Measurements from ENCODE around the gene AFAP1. TPM values are rescaled to one million over a fixed set of nuclear protein-coding genes. Genes with fewer than 3 reads are reported as not detected.

AFAP1 gene
- polyA plus RNA-seq, 3 donors, result not detected

DNA sequence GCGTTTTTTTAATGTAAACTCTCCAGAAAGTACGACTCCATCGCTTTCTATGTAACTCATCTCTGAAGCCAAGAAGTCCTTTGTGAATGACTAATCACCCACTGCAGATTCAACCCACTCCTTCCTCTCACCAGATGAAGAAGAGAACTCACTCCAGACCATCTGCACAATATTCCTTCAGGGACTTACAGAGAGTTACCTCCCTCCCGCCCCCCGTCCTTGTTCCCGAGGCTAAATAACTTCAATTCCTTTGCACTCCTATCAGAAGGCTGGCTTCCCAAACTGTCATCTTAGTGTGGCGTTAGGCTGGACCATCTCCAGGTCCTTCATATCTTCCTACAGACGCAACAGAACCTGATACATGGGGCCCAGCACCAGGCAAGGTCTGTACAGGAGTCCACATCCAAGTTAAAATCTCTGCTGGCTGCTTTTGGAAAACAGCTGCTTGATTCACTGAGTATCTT is 82.4 kb downstream of the AFAP1 start:
- Histone ChIP-seq H4K20me1 (ENCODE audit: insufficient read depth, low read length) (no peaks in the 10 kb centered on the region), H3K9ac (ENCODE audit: insufficient read depth, low read length, poor library complexity, severe bottlenecking) (no peak overlapping the region), H3K27ac (ENCODE audit: low read depth in 1 of 2, low read length in 2 of 2) (no peak overlapping the region), H3K4me3 (replicated peaks in 1 of 3; ENCODE audit: low read depth in 2 of 3, low read length in 3 of 3) (no peak overlapping the region), H3K27me3 (ENCODE audit: control insufficient read depth in 2 of 2, insufficient read depth in 2 of 2, low read length in 2 of 2) (no peaks in the 10 kb centered on the region), H3K4me1 (ENCODE audit: control insufficient read depth in 1 of 2, insufficient read depth in 2 of 2, low read length in 2 of 2) (no peaks in the 10 kb centered on the region), H3K4me2 (replicated peaks; ENCODE audit: extremely low read depth, low read length, poor library complexity, severe bottlenecking) (no peak overlapping the region), H2AFZ (ENCODE audit: insufficient read depth, low read depth, low read length, poor library complexity, severe bottlenecking) (no peak overlapping the region), H3K79me2 (ENCODE audit: insufficient read depth, low read length) (no peaks in the 10 kb centered on the region), H3K9me3 (replicated peaks in 1 of 2; ENCODE audit: control insufficient read depth in 1 of 2, insufficient read depth in 1 of 2, low read length in 2 of 2) (no peaks in the 10 kb centered on the region), H3K36me3 (replicated peaks in 1 of 2; ENCODE audit: control insufficient read depth in 1 of 2, insufficient read depth in 2 of 2, low read length in 2 of 2) (no peaks in the 10 kb centered on the region)
- peaks cover 5 to 10% (median 9%) of the 10 kb centered on the region in 3 donors for H3K27me3 Mint-ChIP-seq (ENCODE audit: low read depth in 3 of 3)
- H3K27ac Mint-ChIP-seq, result peak overlapping the region in 1 of 7 donors; percentile 70
- DNase-seq, result no peak
- no peaks in the 10 kb centered on the region for H3K4me1 Mint-ChIP-seq
- peaks cover 0 to 10% of the 10 kb centered on the region in 2 donors for H3K36me3 Mint-ChIP-seq
- intact Hi-C loops (cut with micrococcal nuclease), result no loop called here
- TF ChIP-seq, protein P1, sequence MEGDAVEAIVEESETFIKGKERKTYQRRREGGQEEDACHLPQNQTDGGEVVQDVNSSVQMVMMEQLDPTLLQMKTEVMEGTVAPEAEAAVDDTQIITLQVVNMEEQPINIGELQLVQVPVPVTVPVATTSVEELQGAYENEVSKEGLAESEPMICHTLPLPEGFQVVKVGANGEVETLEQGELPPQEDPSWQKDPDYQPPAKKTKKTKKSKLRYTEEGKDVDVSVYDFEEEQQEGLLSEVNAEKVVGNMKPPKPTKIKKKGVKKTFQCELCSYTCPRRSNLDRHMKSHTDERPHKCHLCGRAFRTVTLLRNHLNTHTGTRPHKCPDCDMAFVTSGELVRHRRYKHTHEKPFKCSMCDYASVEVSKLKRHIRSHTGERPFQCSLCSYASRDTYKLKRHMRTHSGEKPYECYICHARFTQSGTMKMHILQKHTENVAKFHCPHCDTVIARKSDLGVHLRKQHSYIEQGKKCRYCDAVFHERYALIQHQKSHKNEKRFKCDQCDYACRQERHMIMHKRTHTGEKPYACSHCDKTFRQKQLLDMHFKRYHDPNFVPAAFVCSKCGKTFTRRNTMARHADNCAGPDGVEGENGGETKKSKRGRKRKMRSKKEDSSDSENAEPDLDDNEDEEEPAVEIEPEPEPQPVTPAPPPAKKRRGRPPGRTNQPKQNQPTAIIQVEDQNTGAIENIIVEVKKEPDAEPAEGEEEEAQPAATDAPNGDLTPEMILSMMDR (IDR thresholded peaks at IDR 0.05), result no peak
- no peak overlapping the region for H3K4me3 Mint-ChIP-seq
- peaks cover 0 to 2% (median 0%) of the 10 kb centered on the region in 7 donors for H3K9me3 Mint-ChIP-seq
- 80% methylated on average over 7 of the region's 8 CpGs for WGBS (ENCODE audit: insufficient coverage)

DNA sequence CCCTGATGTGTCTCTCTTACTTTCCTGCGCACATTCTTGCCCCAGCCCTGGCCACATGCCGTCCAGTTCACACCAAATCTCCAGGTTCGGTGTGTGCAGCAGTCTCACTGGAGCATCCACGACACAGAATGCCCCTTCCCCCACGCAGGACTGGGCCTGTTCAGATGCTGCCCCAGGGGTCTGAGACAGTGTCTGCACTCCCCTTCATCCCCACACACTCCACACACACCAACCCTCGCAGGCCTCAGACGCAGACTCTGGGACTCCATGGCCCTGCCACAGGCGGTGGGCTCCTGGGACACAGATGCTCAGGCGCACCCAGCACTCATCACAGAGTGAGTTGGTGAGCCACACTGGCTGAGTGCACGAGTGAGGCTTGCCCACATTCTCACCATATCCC is 83.9 kb downstream of the AFAP1 start:
- no peak for DNase-seq
- Histone ChIP-seq H3K4me2 (replicated peaks; ENCODE audit: extremely low read depth, low read length, poor library complexity, severe bottlenecking) (no peak overlapping the region), H3K79me2 (ENCODE audit: insufficient read depth, low read length) (no peaks in the 10 kb centered on the region), H3K4me1 (ENCODE audit: control insufficient read depth in 1 of 2, insufficient read depth in 2 of 2, low read length in 2 of 2) (no peaks in the 10 kb centered on the region), H3K27me3 (ENCODE audit: control insufficient read depth in 2 of 2, insufficient read depth in 2 of 2, low read length in 2 of 2) (no peaks in the 10 kb centered on the region), H3K27ac (ENCODE audit: low read depth in 1 of 2, low read length in 2 of 2) (no peak overlapping the region), H3K4me3 (replicated peaks in 1 of 3; ENCODE audit: low read depth in 2 of 3, low read length in 3 of 3) (no peak overlapping the region), H3K36me3 (replicated peaks in 1 of 2; ENCODE audit: control insufficient read depth in 1 of 2, insufficient read depth in 2 of 2, low read length in 2 of 2) (no peaks in the 10 kb centered on the region), H2AFZ (ENCODE audit: insufficient read depth, low read depth, low read length, poor library complexity, severe bottlenecking) (no peak overlapping the region), H3K9ac (ENCODE audit: insufficient read depth, low read length, poor library complexity, severe bottlenecking) (no peak overlapping the region), H4K20me1 (ENCODE audit: insufficient read depth, low read length) (no peaks in the 10 kb centered on the region), H3K9me3 (replicated peaks in 1 of 2; ENCODE audit: control insufficient read depth in 1 of 2, insufficient read depth in 1 of 2, low read length in 2 of 2) (no peaks in the 10 kb centered on the region)
- intact Hi-C loops (cut with micrococcal nuclease), result no loop called here
- H3K4me1 Mint-ChIP-seq, result no peaks in the 10 kb centered on the region
- H3K27ac Mint-ChIP-seq, result no peak overlapping the region
- TF ChIP-seq, protein P1 (IDR thresholded peaks at IDR 0.05), result no peak
- H3K27me3 Mint-ChIP-seq (ENCODE audit: low read depth in 3 of 3), result peaks cover 3 to 10% (median 6%) of the 10 kb centered on the region in 3 donors
- 94% methylated on average over 9 of the region's 10 CpGs for WGBS (ENCODE audit: insufficient coverage)
- H3K36me3 Mint-ChIP-seq, result peaks cover 0 to 9% of the 10 kb centered on the region in 2 donors
- peaks cover 0 to 2% (median 0%) of the 10 kb centered on the region in 7 donors for H3K9me3 Mint-ChIP-seq
- H3K4me3 Mint-ChIP-seq, result no peak overlapping the region
